Prostate gland (tissue), 2 donors: ENCODE results near the gene RBAK.

Experiments
- CTCF ChIP-seq, 4 experiments: fragments of 200-600 bp in 2 of 4; fragments of 450-650 bp in 2 of 4; sonication (generic) in 2 of 4; IDR thresholded peaks; 1 replicate in 3 of 4; 2 replicates in 1 of 4; pipeline ENCODE4 v1.5.1; 2016 to 2019; ENCODE audit warnings: antibody characterized with exemption in 4 of 4, mild to moderate bottlenecking in 2 of 4, moderate library complexity in 2 of 4
- POLR2A ChIP-seq: fragments of 450-650 bp; IDR thresholded peaks from one replicate; pipeline ENCODE4 v1.6.1; 2016; ENCODE audit warnings: antibody characterized with exemption, mild to moderate bottlenecking

DNA sequence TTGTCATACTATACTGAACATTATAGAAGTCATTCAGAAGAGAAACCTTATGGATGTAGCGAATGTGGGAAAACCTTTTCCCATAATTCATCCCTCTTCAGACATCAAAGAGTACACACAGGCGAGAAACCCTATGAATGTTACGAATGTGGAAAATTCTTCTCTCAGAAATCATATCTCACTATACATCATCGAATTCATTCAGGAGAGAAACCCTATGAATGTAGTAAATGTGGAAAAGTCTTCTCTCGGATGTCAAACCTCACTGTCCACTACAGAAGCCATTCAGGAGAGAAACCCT is 19.4 kb downstream of the RBAK start:
- TF ChIP-seq CTCF (IDR thresholded peaks at IDR 0.05) = no peak
- TF ChIP-seq POLR2A = no peak
